ENCODE measurements around the gene ODAD3. TPM values are rescaled to one million over a fixed set of nuclear protein-coding genes. Genes with fewer than 3 reads are reported as not detected.

Gene ODAD3
- total and polyA plus RNA-seq, 2 donors (not counting 1 experiment from before 2014, with no cell fraction given), result 0.18 to 0.62 TPM

DNA sequence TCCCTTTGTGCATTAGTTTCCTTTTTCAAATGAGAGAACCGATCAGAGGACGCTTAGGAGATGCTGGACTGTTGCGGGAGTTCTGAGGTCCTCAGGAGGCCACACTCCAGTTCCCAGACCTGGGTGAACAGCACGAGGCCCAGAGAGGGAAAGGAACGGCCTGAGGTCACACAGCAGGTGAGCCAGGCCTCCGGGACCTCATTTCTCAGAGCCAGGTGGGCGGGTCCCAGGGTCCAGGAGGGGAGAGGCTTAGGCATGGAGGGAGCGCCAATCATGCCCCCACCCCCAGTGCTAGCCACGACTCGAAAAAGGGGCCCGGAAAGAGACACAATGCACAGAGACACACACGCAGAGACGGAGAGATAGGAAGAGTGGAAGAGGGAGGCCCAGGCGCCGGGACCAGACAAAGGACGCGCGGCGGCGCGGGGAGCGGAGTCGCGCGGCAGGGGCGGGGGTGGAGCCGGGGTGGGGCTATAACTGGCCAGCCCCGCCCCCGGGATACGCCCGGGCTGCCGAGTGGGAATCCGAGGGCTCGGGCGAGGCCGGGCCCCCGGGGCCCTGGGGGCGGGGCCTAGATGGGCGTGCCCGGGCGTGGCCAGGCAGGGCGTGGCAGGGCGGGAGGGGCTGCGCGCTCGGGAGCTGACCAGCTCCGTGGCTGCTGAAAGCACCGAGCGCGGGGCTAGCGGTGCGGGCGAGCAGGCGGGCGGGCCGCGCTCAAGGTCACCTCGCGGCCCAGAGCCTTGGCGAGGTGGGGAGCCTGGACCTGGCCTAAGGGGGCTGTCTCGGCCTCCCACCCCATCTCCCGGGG lies 44.4 kb upstream of the ODAD3 start:
- ChIA-PET CTCF (no interaction called here), POLR2A (no interaction called here)
- TF ChIP-seq, protein P1, sequence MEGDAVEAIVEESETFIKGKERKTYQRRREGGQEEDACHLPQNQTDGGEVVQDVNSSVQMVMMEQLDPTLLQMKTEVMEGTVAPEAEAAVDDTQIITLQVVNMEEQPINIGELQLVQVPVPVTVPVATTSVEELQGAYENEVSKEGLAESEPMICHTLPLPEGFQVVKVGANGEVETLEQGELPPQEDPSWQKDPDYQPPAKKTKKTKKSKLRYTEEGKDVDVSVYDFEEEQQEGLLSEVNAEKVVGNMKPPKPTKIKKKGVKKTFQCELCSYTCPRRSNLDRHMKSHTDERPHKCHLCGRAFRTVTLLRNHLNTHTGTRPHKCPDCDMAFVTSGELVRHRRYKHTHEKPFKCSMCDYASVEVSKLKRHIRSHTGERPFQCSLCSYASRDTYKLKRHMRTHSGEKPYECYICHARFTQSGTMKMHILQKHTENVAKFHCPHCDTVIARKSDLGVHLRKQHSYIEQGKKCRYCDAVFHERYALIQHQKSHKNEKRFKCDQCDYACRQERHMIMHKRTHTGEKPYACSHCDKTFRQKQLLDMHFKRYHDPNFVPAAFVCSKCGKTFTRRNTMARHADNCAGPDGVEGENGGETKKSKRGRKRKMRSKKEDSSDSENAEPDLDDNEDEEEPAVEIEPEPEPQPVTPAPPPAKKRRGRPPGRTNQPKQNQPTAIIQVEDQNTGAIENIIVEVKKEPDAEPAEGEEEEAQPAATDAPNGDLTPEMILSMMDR (IDR thresholded peaks at IDR 0.05), result no peak
- no peak for TF ChIP-seq EZH2 (IDR thresholded peaks at IDR 0.05; ENCODE audit: borderline replicate concordance, insufficient read depth, low read depth, low read length, poor library complexity, severe bottlenecking)
- Histone ChIP-seq H3K36me3 (replicated peaks in 1 of 2; ENCODE audit: control extremely low read depth in 1 of 2, control insufficient read depth in 1 of 2, extremely low read depth in 1 of 2, insufficient read depth in 2 of 2, low read length in 1 of 2) (peaks cover 0 to 2% of the 10 kb centered on the region in 2 experiments), H3K9me3 (ENCODE audit: control extremely low read depth in 1 of 3, control insufficient read depth in 2 of 3, insufficient read depth in 1 of 3, low read length in 2 of 3) (peaks cover 0 to 25% (median 0%) of the 10 kb centered on the region in 3 donors), H3K27me3 (replicated peaks in 1 of 4; ENCODE audit: control extremely low read depth in 1 of 4, control insufficient read depth in 3 of 4, insufficient read depth in 4 of 4, low read length in 3 of 4) (peaks cover 0 to 46% (median 25%) of the 10 kb centered on the region in 4 experiments), H3K4me1 (ENCODE audit: control insufficient read depth in 2 of 2, insufficient read depth in 2 of 2, low read length in 2 of 2) (peaks cover 37 to 42% of the 10 kb centered on the region in 2 donors), H3K4me2 (replicated peaks; ENCODE audit: low read depth, low read length, poor library complexity, severe bottlenecking) (peak overlapping the region; percentile 89), H2AFZ (ENCODE audit: insufficient read depth, low read depth, low read length, poor library complexity, severe bottlenecking) (no peak overlapping the region), H3K79me2 (ENCODE audit: control insufficient read depth, insufficient read depth, low read length) (no peaks in the 10 kb centered on the region), H3K4me3 (ENCODE audit: control extremely low read depth in 1 of 5, extremely low read depth in 1 of 5, insufficient read depth in 1 of 5, low read depth in 2 of 5, low read length in 4 of 5) (no peak overlapping the region), H3K9ac (ENCODE audit: low read length) (no peak overlapping the region), H3K27ac (ENCODE audit: low read length in 2 of 2) (no peak overlapping the region), H4K20me1 (ENCODE audit: control insufficient read depth, insufficient read depth, low read length, poor library complexity, severe bottlenecking) (no peaks in the 10 kb centered on the region)
- Mint-ChIP-seq H3K27ac (no peak overlapping the region), H3K4me1 (peaks cover 26% of the 10 kb centered on the region), H3K4me3 (peak overlapping the region; percentile 24), H3K9me3 (ENCODE audit: insufficient read depth) (no peaks in the 10 kb centered on the region), H3K27me3 (peaks cover 36% of the 10 kb centered on the region)
- WGBS (ENCODE audit: insufficient coverage), result 30% methylated on average over 53 of the region's 62 CpGs
- intact Hi-C loops (cut with micrococcal nuclease), result no loop called here
- DNase-seq (no peak), ATAC-seq (ENCODE audit: low read depth) (no peak)
